Measurements from ENCODE around the gene GRIPAP1.

Gene GRIPAP1

DNA sequence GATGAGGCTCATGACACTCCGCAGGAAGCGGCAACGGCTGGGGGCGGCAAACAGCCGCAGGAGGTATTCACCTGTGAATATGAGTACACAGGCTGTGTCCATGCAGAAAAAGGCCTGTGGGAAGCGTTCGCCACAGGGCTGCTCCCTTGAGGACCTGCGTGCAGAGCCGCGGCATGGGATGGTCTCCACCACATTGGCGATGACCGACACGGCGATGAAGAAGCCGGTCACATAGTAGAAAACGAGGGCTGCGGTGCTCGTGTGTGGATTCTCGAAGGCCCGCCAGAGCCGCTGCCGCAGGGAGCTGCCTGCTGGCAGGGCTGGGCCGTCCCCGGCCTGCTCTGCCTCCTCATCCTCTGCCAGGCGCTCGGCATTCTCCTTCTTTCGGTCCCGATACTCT, 32.6 kb downstream of the GRIPAP1 start:
- Histone ChIP-seq H3K9me3 (replicated peaks; ENCODE audit: insufficient read depth, low read length) (no peaks in the 10 kb centered on the region), H3K36me3 (replicated peaks; ENCODE audit: insufficient read depth, low read length) (no peaks in the 10 kb centered on the region), H3K79me2 (ENCODE audit: low read length) (no peaks in the 10 kb centered on the region), H3K27ac (ENCODE audit: low read length) (no peak overlapping the region), H3F3A (ENCODE audit: insufficient read depth, low read length) (no peaks in the 10 kb centered on the region), H3K4me3 (ENCODE audit: low read length) (no peak overlapping the region), H3K9me2 (replicated peaks; ENCODE audit: insufficient read depth, low read length) (no peaks in the 10 kb centered on the region), H4K20me1 (ENCODE audit: insufficient read depth, low read length) (no peaks in the 10 kb centered on the region), H2AFZ (ENCODE audit: low read length) (no peak overlapping the region), H3K9ac (ENCODE audit: low read length) (no peak overlapping the region), H3K4me2 (ENCODE audit: low read depth, low read length) (no peak overlapping the region), H3K4me1 (ENCODE audit: low read length) (no peaks in the 10 kb centered on the region), H3K27me3 (replicated peaks; ENCODE audit: insufficient read depth, low read length) (no peaks in the 10 kb centered on the region)
- TF ChIP-seq, protein P1, sequence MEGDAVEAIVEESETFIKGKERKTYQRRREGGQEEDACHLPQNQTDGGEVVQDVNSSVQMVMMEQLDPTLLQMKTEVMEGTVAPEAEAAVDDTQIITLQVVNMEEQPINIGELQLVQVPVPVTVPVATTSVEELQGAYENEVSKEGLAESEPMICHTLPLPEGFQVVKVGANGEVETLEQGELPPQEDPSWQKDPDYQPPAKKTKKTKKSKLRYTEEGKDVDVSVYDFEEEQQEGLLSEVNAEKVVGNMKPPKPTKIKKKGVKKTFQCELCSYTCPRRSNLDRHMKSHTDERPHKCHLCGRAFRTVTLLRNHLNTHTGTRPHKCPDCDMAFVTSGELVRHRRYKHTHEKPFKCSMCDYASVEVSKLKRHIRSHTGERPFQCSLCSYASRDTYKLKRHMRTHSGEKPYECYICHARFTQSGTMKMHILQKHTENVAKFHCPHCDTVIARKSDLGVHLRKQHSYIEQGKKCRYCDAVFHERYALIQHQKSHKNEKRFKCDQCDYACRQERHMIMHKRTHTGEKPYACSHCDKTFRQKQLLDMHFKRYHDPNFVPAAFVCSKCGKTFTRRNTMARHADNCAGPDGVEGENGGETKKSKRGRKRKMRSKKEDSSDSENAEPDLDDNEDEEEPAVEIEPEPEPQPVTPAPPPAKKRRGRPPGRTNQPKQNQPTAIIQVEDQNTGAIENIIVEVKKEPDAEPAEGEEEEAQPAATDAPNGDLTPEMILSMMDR (IDR thresholded peaks at IDR 0.05; ENCODE audit: low read length): no peak
- no peak for TF ChIP-seq EZH2phosphoT487 (IDR thresholded peaks at IDR 0.05; ENCODE audit: low read length)
- no peak for TF ChIP-seq EZH2 (optimal IDR thresholded peaks at IDR 0.05; ENCODE audit: low read depth, low read length)
- no peak for DNase-seq

DNA sequence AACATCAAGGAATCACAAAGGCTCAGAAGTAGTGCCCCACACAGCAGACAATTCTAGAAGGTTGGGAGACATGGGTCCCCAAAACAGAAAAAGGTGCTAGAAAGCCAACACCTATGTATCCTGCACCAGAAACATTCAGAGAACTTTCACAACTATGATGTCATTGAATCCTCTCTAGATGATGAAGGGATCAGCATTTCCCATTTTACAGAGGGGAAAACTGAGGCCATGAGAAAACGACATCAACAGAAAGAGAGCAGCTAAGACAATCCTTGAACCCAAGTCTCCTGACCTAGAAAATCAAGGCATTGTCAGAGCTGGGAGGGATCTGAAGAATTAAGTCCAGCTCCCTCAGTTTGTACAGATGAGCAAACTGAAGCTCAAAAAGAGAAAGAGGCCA, 33.7 kb downstream of the GRIPAP1 start:
- Histone ChIP-seq H3K9me3 (replicated peaks; ENCODE audit: insufficient read depth, low read length) (no peaks in the 10 kb centered on the region), H3K4me2 (ENCODE audit: low read depth, low read length) (no peak overlapping the region), H3K9ac (ENCODE audit: low read length) (no peak overlapping the region), H4K20me1 (ENCODE audit: insufficient read depth, low read length) (no peaks in the 10 kb centered on the region), H2AFZ (ENCODE audit: low read length) (no peak overlapping the region), H3K4me3 (ENCODE audit: low read length) (no peak overlapping the region), H3K27me3 (replicated peaks; ENCODE audit: insufficient read depth, low read length) (no peaks in the 10 kb centered on the region), H3K4me1 (ENCODE audit: low read length) (no peaks in the 10 kb centered on the region), H3K27ac (ENCODE audit: low read length) (no peak overlapping the region), H3K79me2 (ENCODE audit: low read length) (no peaks in the 10 kb centered on the region), H3K9me2 (replicated peaks; ENCODE audit: insufficient read depth, low read length) (no peaks in the 10 kb centered on the region), H3K36me3 (replicated peaks; ENCODE audit: insufficient read depth, low read length) (no peaks in the 10 kb centered on the region), H3F3A (ENCODE audit: insufficient read depth, low read length) (no peaks in the 10 kb centered on the region)
- no peak for DNase-seq
- no peak for TF ChIP-seq EZH2 (optimal IDR thresholded peaks at IDR 0.05; ENCODE audit: low read depth, low read length)
- TF ChIP-seq EZH2phosphoT487 (IDR thresholded peaks at IDR 0.05; ENCODE audit: low read length): no peak
- TF ChIP-seq, protein P1 (IDR thresholded peaks at IDR 0.05; ENCODE audit: low read length): no peak

GRCh38 chrX:48966796-48967579, 35.1 kb downstream of the GRIPAP1 start:
- Histone ChIP-seq H3K79me2 (ENCODE audit: low read length) (no peaks in the 10 kb centered on the region), H3K4me3 (ENCODE audit: low read length) (no peak overlapping the region), H4K20me1 (ENCODE audit: insufficient read depth, low read length) (no peaks in the 10 kb centered on the region), H3K27ac (ENCODE audit: low read length) (no peak overlapping the region), H2AFZ (ENCODE audit: low read length) (no peak overlapping the region), H3F3A (ENCODE audit: insufficient read depth, low read length) (no peaks in the 10 kb centered on the region), H3K9ac (ENCODE audit: low read length) (no peak overlapping the region), H3K9me2 (replicated peaks; ENCODE audit: insufficient read depth, low read length) (no peaks in the 10 kb centered on the region), H3K9me3 (replicated peaks; ENCODE audit: insufficient read depth, low read length) (no peaks in the 10 kb centered on the region), H3K4me1 (ENCODE audit: low read length) (no peaks in the 10 kb centered on the region), H3K27me3 (replicated peaks; ENCODE audit: insufficient read depth, low read length) (no peaks in the 10 kb centered on the region), H3K36me3 (replicated peaks; ENCODE audit: insufficient read depth, low read length) (no peaks in the 10 kb centered on the region), H3K4me2 (ENCODE audit: low read depth, low read length) (no peak overlapping the region)
- TF ChIP-seq EZH2phosphoT487 (IDR thresholded peaks at IDR 0.05; ENCODE audit: low read length) (no peak), EZH2 (optimal IDR thresholded peaks at IDR 0.05; ENCODE audit: low read depth, low read length) (no peak)
- TF ChIP-seq, protein P1 (IDR thresholded peaks at IDR 0.05; ENCODE audit: low read length): no peak
- DNase-seq: no peak

Data from MM.1S (cell line).